GM19025 (cell line): ENCODE data around the gene EOLA1.
"Not testable (repeated sequence)": the region's sequence is repeated elsewhere in the genome, so short reads cannot be mapped to it uniquely, and the experiment has no call there.

Source experiments
- ATAC-seq: cut with Tn5 transposase; IDR thresholded peaks from one replicate; pipeline ENCODE4 v1.9.1; 2021; ENCODE audit warnings: mild to moderate bottlenecking, low read depth, moderate library complexity; ENCODE audit not compliant: unreplicated experiment

Gene EOLA1

GRCh38 chrX:149512225-149512885 is 28.5 kb upstream of the EOLA1 start:
- peak; percentile 83 for ATAC-seq

GRCh38 chrX:149513825-149514428 is 26.9 kb upstream of the EOLA1 start:
- ATAC-seq = no peak

GRCh38 chrX:149515954-149516602 is 24.7 kb upstream of the EOLA1 start:
- no peak for ATAC-seq

- ATAC-seq = no peak
Measured at GRCh38 chrX:149516604-149517003, 24.2 kb upstream of the EOLA1 start.

DNA sequence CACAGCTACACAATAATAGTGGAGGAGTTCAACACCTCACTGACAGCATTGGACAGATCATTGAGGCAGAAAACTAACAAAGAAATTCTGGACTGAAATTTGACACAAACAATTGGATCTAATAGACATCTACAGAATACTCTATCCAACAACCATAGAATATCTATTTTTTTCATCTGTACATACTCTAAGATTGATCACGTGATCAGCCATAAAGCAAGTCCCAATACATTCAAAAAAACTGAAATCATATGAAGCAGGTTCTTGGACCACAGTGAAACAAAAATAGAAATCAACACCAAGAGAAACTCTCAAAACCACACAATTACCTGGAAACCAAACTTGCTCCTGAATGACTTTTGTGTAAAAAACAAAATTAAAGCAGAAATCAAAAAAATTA is 23.5 kb upstream of the EOLA1 start:
- ATAC-seq = no peak

DNA sequence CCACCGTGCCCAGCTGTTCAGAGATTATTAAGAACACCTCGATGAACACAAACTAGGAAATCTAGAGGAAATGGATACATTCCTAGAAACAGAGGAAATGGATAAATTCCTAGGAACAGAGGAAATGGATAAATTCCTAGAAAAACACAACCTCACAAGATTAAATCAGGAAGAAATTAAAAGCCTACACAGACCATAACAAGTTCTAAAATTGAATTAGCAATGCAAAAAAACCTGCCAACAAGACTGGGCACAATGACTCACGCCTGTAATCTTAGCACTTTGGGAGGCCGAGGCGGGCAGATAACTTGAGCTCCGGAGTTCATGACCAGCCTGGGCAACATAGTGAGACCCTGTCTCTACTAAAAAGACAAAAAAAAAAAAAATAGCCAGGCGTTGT is 22.6 kb upstream of the EOLA1 start:
- no peak for ATAC-seq

- ATAC-seq = not testable (repeated sequence)
Measured at GRCh38 chrX:149520636-149521277, 20.1 kb upstream of the EOLA1 start.

DNA sequence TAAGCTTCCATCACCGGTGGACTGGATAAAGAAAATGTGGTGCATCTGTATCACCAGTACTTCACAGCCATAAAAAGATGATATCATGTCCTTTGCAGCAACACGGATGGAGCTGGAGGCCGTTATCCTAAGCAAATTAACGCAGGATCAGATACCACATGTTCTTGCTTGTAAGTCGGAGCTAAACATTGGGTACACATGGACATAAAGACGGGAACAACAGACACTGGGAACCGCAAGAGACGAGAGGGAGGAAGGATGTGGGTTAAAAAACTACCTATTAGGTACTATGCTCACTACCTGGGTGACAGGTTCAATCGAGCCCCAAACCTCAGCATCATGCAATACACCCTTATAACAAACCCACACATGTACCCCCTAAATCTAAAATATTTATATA is 19.4 kb upstream of the EOLA1 start:
- no peak for ATAC-seq

DNA sequence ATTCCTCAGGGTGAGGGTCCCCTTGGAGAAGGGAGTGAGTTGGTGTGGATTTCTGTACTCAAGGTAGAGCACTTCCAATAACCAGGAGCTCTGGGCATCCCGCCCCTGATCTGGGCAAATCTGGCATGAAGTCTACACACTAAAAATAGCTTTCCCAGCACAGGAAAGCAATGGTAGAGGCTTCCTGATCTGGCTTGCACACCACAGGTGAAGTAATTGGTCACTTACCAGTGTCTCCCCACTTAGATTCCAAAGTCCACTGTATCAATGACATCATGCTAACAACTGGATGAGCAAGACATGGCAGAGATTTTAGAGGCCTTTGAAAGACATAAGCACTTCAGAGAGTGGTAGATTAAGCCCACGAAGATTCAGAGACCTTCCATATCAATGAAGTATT is 17.9 kb upstream of the EOLA1 start:
- no peak for ATAC-seq

GRCh38 chrX:149525389-149525788 is 15.4 kb upstream of the EOLA1 start:
- peak; percentile 84 for ATAC-seq

DNA sequence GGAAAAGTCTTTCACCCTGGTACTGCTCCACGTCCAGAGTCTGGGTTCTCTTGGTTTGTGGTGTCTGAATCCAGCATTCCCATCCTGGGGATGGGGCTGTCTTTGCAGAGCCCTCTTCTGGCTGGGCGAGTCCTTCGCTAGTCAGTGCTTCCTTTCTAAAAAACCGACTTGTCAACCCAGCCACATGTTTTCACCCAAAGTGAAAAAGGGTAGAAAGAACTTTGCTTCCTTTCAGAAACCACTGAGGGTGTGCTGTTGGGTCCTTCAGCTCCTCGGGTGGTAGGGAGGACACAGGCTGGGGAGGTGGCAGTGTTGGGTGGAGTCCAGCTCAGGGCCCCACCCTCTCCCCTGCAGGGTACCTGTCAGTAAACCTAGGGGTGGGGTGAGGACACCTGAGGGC is 14.9 kb upstream of the EOLA1 start:
- peak; percentile 47 for ATAC-seq

DNA sequence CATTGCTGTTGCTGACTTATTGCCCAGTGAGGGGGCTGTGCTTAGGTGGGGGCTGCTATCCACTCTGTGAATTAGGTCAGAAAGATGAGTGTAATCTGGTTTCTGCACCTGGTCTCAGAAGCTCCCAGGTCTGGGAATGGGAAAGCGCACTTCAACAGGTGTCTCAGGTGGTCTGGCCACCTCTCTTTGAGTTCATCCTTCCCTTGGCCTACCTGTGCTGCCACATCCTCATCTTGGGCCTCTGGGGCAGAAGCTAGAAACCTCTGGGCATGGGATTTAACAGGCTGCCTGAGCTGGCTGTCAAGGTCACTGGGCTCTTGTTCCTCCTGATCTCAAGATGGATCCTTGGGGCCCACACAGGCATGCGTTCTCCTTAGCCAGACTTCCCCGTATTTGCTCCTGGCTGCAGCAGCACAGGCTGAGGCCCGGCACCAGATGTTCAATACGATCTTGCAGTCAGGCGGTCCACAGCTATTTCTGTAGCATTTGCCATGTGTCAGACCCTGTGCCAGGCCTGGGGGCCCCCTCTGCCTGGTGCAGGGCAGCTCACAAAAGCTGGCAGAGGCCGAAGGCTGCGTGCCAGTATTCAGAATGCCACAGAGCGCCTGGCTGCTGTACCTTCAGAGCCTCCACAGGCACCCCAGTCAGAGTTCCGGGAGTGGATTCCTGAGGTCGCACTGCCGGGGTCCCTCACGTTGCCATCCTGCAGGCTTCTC is 14.3 kb upstream of the EOLA1 start:
- not testable (repeated sequence) for ATAC-seq

GRCh38 chrX:149527705-149528104 is 13.1 kb upstream of the EOLA1 start:
- no peak for ATAC-seq

DNA sequence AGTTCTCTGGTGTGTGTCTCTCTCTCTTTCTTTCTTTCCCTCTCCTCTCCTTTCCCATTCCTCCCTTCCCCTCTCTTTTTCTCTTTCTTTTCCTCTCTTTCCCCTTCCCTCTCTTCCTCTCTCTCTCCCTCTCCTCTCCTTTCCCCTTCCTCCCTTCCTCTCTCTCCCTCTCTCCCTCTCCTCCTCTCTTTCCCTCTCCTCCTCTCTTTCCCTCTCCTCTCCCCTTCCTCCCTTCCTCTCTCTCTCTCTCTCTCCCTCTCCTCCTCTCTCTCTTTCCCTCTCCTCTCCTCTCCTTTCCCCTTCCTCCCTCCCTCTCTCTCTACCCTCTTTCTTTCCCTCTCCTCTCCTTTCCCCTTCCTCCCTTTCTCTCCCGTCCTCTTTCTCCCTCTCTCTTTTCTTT is 12.4 kb upstream of the EOLA1 start:
- ATAC-seq = no peak

- no peak for ATAC-seq
Measured at GRCh38 chrX:149531599-149531998, 9.2 kb upstream of the EOLA1 start.

DNA sequence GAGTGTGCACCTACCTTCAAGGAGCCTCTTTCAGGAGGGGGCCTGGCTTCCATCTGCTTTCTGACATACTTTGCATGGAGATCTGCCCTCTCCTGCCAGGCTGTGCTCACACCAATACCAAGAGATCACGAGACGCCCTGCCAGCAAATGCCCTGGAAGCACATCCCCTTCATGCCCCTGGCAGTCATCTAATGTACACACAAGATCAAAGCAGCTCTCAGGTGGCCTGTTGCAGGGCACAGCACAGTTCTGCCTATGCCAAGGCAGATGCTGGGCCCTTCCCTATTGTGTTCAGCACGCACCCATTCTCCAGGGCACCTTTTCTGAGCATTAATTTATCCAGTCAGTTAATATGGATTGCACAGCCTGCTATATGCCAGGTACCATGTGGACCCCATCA is 7.9 kb upstream of the EOLA1 start:
- not testable (repeated sequence) for ATAC-seq

- not testable (repeated sequence) for ATAC-seq
Measured at GRCh38 chrX:149533999-149534398, 6.8 kb upstream of the EOLA1 start.

- ATAC-seq = not testable (repeated sequence)
Measured at GRCh38 chrX:149534926-149535602, 5.7 kb upstream of the EOLA1 start.

- ATAC-seq = not testable (repeated sequence)
Measured at GRCh38 chrX:149537474-149537873, 3.3 kb upstream of the EOLA1 start.
